Measurements from ENCODE around the gene PLS3.

- TF ChIP-seq CTCF (conservative IDR thresholded peaks at IDR 0.05; ENCODE audit: low read depth, low read length) = no peak
- no peak for TF ChIP-seq EZH2 (IDR thresholded peaks at IDR 0.05; ENCODE audit: borderline replicate concordance, low read depth, low read length, poor library complexity, severe bottlenecking)
These were observed 35.5 kb upstream of the PLS3 start for GRCh38 chrX:115525486-115525885.

Measured in A673 (cell line).